HepG2 (cell line): Measurements from ENCODE around the gene PCIF1. TPM values are rescaled to one million over a fixed set of nuclear protein-coding genes. Genes with fewer than 3 reads are reported as not detected.

ENCODE experiments used
- EP300 ChIP-seq, 3 experiments: sonication (generic) in 1 of 3; formaldehyde crosslinking in 1 of 3; IDR thresholded peaks; 2 replicates each; pipeline versions ENCODE4 v1.5.1 to v1.6.1; 2011 to 2020; ENCODE audit warnings: low read depth in 2 of 3, low read length in 2 of 3, borderline replicate concordance in 1 of 3, improper control_type of control experiment in 1 of 3, mild to moderate bottlenecking in 1 of 3, missing genetic modification reagents in 1 of 3, moderate library complexity in 1 of 3
- FOXP1 ChIP-seq, 2 experiments: fragments of 450-650 bp in 1 of 2; IDR thresholded peaks; 2 replicates each; pipeline ENCODE4 v1.6.1; 2017 to 2018; ENCODE audit warnings: antibody characterized with exemption in 1 of 2
- KDM1A ChIP-seq: IDR thresholded peaks from 2 replicates; pipeline ENCODE4 v1.6.1; 2016; ENCODE audit warnings: missing compliant biosample characterization
- MTA1 ChIP-seq: sonication (generic); formaldehyde crosslinking; IDR thresholded peaks from 2 replicates; pipeline ENCODE4 v1.4.0; 2020; ENCODE audit warnings: missing genetic modification reagents, mild to moderate bottlenecking, borderline replicate concordance
- PPARG ChIP-seq: conservative IDR thresholded peaks from 2 replicates; pipeline ENCODE4 v1.6.1; 2016; ENCODE audit warnings: missing biosample characterization, missing genetic modification reagents
- RFXANK ChIP-seq: IDR thresholded peaks from 2 replicates; pipeline ENCODE4 v1.6.1; 2016
- RORA ChIP-seq: sonication (generic); formaldehyde crosslinking; IDR thresholded peaks from 2 replicates; pipeline ENCODE4 v1.5.0; 2020; ENCODE audit warnings: mild to moderate bottlenecking, missing genetic modification reagents, moderate library complexity
- SNAPC2 ChIP-seq: sonication (generic); formaldehyde crosslinking; IDR thresholded peaks from 2 replicates; pipeline ENCODE4 v1.8.1; 2022; ENCODE audit warnings: mild to moderate bottlenecking, missing genetic modification reagents
- ZBTB38 ChIP-seq: sonication (generic); formaldehyde crosslinking; IDR thresholded peaks from 2 replicates; pipeline ENCODE4 v1.5.1; 2020; ENCODE audit warnings: mild to moderate bottlenecking, missing genetic modification reagents
- ZNF343 ChIP-seq: sonication (generic); formaldehyde crosslinking; IDR thresholded peaks from 2 replicates; pipeline ENCODE4 v1.4.0; 2020; ENCODE audit warnings: mild to moderate bottlenecking, missing genetic modification reagents
- ZNF383 ChIP-seq: sonication (generic); formaldehyde crosslinking; IDR thresholded peaks from 2 replicates; pipeline ENCODE4 v1.4.0; 2020; ENCODE audit warnings: missing genetic modification reagents, mild to moderate bottlenecking, borderline replicate concordance
- ZNF605 ChIP-seq: sonication (generic); formaldehyde crosslinking; IDR thresholded peaks from 2 replicates; pipeline ENCODE4 v1.8.0; 2022; ENCODE audit warnings: mild to moderate bottlenecking, missing genetic modification reagents
- ZNF746 ChIP-seq: sonication (generic); formaldehyde crosslinking; IDR thresholded peaks from 2 replicates; pipeline ENCODE4 v1.8.0; 2022; ENCODE audit warnings: mild to moderate bottlenecking, missing genetic modification reagents
- ZNF75D ChIP-seq: sonication (generic); formaldehyde crosslinking; IDR thresholded peaks from 2 replicates; pipeline ENCODE4 v1.8.1; 2023; ENCODE audit warnings: missing genetic modification reagents, mild to moderate bottlenecking, borderline replicate concordance
- ZNF839 ChIP-seq: sonication (generic); formaldehyde crosslinking; IDR thresholded peaks from 2 replicates; pipeline ENCODE4 v1.4.0; 2020; ENCODE audit warnings: missing genetic modification reagents, mild to moderate bottlenecking, borderline replicate concordance
- polyA plus RNA-seq, 8 experiments: library from polyadenylated mRNA; depleted of rRNA in 3 of 8; stranded (reverse) in 7 of 8; unstranded in 1 of 8; fragments of >200 nt; fragmentation: Illumina TruSeq in 4 of 8; extraction: Trizol in 4 of 8; gene quantifications; 2 replicates each; pipeline versions ENCODE4 v1.2.1 to v1.2.3, GENCODE V29; 2011 to 2016; ENCODE audit warnings: low read depth in 4 of 8, missing spikeins in 1 of 8, mixed read lengths in 1 of 8; ENCODE audit not compliant: insufficient read depth in 1 of 8
- total RNA-seq, 5 experiments: library from RNA; depleted of rRNA; stranded (reverse); fragments of >200 nt; fragmentation: Illumina TruSeq; extraction: Trizol; gene quantifications; 2 replicates each; pipeline ENCODE4 v1.2.3, GENCODE V29; 2016; ENCODE audit warnings: low read depth in 1 of 5
- TF ChIP-seq, protein P1 (sequence below): sonication (generic); formaldehyde crosslinking; IDR thresholded peaks from 2 replicates; pipeline ENCODE4 v1.8.1; 2022; ENCODE audit warnings: low read depth, mild to moderate bottlenecking, missing genetic modification reagents
- TF ChIP-seq, protein P2 (sequence below): sonication (generic); formaldehyde crosslinking; IDR thresholded peaks from 2 replicates; pipeline ENCODE4 v1.5.1; 2020; ENCODE audit warnings: mild to moderate bottlenecking, moderate library complexity, missing genetic modification reagents
- TF ChIP-seq, protein P3 (sequence below): sonication (generic); formaldehyde crosslinking; IDR thresholded peaks from 2 replicates; pipeline ENCODE4 v1.5.0; 2020; ENCODE audit warnings: mild to moderate bottlenecking, missing genetic modification reagents, borderline replicate concordance
- TF ChIP-seq, protein P4 (sequence below): sonication (generic); formaldehyde crosslinking; IDR thresholded peaks from 2 replicates; pipeline ENCODE4 v1.4.0; 2020; ENCODE audit warnings: missing genetic modification reagents

PCIF1 gene
- total and polyA plus RNA-seq, 2 of the 13 experiments (the other 11 are each of a cell fraction or from before 2014, with no cell fraction given), result 20.9 to 24.4 TPM

DNA sequence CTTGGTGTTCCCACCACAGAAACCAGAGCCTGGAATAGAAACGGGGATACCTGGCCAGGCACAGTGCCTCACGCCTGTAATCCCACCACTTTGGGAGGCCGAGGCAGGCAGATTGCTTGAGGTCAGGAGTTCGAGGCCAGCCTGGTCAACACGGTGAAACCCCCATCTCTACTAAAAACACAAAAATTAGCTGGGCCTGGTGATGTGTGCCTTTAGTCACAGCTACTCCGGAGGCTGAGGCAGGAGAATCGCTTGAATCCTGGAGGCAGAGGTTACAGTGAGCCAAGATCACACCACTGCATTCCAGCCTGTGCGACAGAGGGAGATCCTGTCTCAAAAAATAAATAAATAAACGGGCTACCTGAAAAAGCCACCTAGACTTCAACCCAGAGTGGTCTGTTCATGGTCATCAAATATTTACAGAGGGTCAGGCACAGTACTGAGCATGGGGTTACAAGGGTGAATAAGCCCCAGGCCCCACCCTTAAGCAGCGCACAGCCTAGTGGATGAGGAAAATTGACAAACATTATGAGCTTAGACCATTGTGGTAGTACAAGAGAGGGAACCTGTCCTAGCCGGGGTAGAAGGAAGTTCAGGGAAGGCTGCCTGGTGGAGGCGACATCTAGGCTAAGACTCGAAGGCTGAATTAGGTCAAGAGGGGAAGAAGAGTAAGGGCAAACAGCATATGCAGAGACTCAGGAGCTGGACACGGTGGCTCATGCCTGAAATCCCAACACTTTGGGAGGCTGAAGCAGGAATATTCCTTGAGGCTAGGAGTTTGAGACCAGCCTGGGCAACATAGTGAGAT, 7.2 kb upstream of the PCIF1 start (continued):
- peak; percentile 93 for TF ChIP-seq ZNF605 (CRISPR knock-in tag)
- TF ChIP-seq, protein P1, sequence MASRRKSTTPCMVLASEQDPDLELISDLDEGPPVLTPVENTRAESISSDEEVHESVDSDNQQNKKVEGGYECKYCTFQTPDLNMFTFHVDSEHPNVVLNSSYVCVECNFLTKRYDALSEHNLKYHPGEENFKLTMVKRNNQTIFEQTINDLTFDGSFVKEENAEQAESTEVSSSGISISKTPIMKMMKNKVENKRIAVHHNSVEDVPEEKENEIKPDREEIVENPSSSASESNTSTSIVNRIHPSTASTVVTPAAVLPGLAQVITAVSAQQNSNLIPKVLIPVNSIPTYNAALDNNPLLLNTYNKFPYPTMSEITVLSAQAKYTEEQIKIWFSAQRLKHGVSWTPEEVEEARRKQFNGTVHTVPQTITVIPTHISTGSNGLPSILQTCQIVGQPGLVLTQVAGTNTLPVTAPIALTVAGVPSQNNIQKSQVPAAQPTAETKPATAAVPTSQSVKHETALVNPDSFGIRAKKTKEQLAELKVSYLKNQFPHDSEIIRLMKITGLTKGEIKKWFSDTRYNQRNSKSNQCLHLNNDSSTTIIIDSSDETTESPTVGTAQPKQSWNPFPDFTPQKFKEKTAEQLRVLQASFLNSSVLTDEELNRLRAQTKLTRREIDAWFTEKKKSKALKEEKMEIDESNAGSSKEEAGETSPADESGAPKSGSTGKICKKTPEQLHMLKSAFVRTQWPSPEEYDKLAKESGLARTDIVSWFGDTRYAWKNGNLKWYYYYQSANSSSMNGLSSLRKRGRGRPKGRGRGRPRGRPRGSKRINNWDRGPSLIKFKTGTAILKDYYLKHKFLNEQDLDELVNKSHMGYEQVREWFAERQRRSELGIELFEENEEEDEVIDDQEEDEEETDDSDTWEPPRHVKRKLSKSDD (CRISPR knock-in tag), result no peak; the same call in 1 of the 2 replicates
- TF ChIP-seq RORA (CRISPR knock-in tag), result peak; percentile 41; the same call in 1 of the 2 replicates
- peak; percentile 94 for TF ChIP-seq PPARG (CRISPR knock-in tag)
- peak; percentile 58; the same call in 1 of the 2 replicates for TF ChIP-seq FOXP1 (IDR thresholded peaks at IDR 0.05)
- TF ChIP-seq FOXP1 (CRISPR knock-in tag; IDR thresholded peaks at IDR 0.05), result peak; percentile 94
- TF ChIP-seq ZNF746 (CRISPR knock-in tag), result peak; percentile 82
- 0 out of 2 replicates have a peak, but pooled peaks have one; percentile 36 for TF ChIP-seq ZNF839 (CRISPR knock-in tag)
- peak; percentile 63 to 93; a peak in 3 of 4 replicates for TF ChIP-seq EP300 (IDR thresholded peaks at IDR 0.05; ENCODE audit: low read depth in 2 of 2, low read length in 2 of 2)
- TF ChIP-seq EP300 (CRISPR knock-in tag; IDR thresholded peaks at IDR 0.05; ENCODE audit: borderline replicate concordance), result no peak; the same call in 1 of the 2 replicates
- peak; percentile 66 for TF ChIP-seq ZBTB38 (CRISPR knock-in tag)
- peak; percentile 70 for TF ChIP-seq KDM1A (CRISPR knock-in tag)
- peak; percentile 80; the same call in 1 of the 2 replicates for TF ChIP-seq ZNF343 (CRISPR knock-in tag)
- TF ChIP-seq ZNF383 (CRISPR knock-in tag), result no peak; the same call in 1 of the 2 replicates
- TF ChIP-seq, protein P2, sequence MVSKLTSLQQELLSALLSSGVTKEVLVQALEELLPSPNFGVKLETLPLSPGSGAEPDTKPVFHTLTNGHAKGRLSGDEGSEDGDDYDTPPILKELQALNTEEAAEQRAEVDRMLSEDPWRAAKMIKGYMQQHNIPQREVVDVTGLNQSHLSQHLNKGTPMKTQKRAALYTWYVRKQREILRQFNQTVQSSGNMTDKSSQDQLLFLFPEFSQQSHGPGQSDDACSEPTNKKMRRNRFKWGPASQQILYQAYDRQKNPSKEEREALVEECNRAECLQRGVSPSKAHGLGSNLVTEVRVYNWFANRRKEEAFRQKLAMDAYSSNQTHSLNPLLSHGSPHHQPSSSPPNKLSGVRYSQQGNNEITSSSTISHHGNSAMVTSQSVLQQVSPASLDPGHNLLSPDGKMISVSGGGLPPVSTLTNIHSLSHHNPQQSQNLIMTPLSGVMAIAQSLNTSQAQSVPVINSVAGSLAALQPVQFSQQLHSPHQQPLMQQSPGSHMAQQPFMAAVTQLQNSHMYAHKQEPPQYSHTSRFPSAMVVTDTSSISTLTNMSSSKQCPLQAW, result peak; percentile 96; the same call in 1 of the 2 replicates
- no peak for TF ChIP-seq SNAPC2 (CRISPR knock-in tag)
- TF ChIP-seq, protein P3, sequence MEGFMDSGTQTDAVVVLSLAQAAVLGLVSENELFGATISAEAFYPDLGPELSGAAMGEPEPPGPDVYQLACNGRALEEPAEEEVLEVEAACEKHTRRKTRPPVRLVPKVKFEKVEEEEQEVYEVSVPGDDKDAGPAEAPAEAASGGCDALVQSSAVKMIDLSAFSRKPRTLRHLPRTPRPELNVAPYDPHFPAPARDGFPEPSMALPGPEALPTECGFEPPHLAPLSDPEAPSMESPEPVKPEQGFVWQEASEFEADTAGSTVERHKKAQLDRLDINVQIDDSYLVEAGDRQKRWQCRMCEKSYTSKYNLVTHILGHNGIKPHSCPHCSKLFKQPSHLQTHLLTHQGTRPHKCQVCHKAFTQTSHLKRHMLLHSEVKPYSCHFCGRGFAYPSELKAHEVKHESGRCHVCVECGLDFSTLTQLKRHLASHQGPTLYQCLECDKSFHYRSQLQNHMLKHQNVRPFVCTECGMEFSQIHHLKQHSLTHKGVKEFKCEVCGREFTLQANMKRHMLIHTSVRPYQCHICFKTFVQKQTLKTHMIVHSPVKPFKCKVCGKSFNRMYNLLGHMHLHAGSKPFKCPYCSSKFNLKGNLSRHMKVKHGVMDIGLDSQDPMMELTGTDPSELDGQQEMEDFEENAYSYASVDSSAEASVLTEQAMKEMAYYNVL (CRISPR knock-in tag), result peak; percentile 89; the same call in 1 of the 2 replicates
- TF ChIP-seq ZNF75D (CRISPR knock-in tag), result no peak
- peak; percentile 48; the same call in 1 of the 2 replicates for TF ChIP-seq MTA1 (CRISPR knock-in tag)
- TF ChIP-seq RFXANK (CRISPR knock-in tag), result 0 out of 2 replicates have a peak, but pooled peaks have one; percentile 66
- TF ChIP-seq, protein P4, sequence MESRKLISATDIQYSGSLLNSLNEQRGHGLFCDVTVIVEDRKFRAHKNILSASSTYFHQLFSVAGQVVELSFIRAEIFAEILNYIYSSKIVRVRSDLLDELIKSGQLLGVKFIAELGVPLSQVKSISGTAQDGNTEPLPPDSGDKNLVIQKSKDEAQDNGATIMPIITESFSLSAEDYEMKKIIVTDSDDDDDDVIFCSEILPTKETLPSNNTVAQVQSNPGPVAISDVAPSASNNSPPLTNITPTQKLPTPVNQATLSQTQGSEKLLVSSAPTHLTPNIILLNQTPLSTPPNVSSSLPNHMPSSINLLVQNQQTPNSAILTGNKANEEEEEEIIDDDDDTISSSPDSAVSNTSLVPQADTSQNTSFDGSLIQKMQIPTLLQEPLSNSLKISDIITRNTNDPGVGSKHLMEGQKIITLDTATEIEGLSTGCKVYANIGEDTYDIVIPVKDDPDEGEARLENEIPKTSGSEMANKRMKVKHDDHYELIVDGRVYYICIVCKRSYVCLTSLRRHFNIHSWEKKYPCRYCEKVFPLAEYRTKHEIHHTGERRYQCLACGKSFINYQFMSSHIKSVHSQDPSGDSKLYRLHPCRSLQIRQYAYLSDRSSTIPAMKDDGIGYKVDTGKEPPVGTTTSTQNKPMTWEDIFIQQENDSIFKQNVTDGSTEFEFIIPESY (CRISPR knock-in tag), result peak; percentile 29; the same call in 1 of the 2 replicates
